ENCODE data around the gene RNF17.

RNF17 gene

DNA sequence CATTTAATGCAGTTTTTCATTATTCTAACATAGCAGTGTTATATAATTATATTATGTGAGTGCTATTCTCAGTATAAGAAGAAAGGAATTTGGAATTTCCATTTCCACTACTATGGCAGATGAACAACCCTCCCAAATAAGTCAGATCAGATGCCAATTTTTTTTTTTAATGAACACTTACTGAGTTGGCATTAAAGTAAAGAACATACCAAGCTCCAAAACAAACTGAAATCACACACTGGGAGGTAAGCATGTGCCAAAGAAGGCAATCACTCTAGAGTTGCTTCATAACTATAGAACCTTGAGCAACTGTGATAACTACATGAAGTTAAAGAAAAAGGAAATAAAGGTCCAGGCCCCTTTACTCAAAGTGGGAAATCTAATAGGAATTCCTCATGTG is 90.3 kb downstream of the RNF17 start:
- DNase-seq (ENCODE audit: low read depth, low spot score): no peak

DNA sequence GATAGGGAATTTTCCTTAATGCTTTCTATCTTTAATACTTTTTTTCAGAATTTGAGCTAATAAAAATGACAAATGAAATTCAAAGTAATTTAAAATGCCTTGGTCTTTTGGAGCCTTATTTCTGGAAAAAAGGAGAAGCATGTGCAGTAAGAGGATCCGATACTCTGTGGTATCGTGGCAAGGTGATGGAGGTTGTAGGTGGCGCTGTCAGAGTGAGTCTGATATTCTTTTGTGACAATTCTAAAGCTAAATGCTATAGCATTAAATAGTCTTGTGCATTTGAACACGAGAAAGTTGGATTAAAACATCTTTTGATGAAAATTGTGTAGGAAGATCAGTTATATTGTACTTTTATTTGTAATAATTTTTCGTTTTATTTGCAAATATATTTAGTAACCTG is 95.0 kb downstream of the RNF17 start:
- DNase-seq (ENCODE audit: low read depth, low spot score): no peak

DNA sequence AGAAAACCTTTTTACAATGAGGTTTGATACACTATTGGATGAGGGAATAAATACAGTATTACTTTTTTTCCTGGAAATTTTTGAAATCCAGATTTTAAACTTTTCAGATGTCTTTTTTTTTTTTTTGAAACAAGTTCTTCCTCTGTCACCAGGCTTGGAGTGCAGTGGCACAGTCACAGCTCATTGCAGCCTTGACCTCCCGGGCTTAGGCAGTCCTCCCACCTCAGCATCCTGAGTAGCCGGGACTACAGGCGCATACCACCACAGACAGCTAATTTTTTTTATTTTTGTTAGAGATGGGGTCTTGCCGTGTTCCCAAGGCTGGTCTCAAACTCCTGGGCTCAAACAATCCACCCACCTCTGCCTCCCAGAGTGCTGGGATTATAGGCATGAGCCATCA is 96.8 kb downstream of the RNF17 start:
- DNase-seq (ENCODE audit: low read depth, low spot score): no peak

DNA sequence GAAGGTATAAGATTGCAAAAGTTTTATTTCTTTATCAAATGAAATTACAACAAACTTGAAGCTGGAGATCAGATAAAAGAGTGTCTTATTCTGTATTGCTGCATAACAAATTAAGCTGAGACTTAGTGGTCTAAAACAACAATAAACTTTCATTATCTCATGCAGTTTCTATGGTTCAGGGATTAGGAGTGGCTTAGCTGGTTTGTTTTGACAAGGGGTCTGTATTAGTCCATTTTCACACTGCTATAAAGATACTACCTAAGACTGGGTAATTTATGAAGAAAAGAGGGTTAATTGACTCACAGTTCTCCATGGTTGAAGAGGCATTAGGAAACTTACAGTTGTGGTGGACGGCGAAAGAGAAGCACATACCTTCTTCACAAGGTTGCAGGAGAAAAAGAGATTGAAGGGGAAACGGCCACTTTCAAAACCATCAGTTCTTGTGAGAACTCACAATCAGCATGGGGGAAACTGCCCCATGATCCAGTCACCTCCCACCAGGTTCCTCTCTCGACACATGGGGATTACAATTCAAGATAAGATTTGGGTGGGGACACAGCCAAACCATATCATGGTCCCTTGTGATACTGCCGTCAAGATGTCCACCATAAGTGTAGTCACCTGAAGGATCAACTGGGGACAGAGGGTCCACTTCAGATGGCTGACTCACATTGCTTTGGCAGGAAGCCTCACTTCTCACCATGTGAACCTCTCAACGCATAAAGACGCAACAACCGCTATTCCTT is 97.8 kb downstream of the RNF17 start:
- no peak for DNase-seq (ENCODE audit: low read depth, low spot score)

DNA sequence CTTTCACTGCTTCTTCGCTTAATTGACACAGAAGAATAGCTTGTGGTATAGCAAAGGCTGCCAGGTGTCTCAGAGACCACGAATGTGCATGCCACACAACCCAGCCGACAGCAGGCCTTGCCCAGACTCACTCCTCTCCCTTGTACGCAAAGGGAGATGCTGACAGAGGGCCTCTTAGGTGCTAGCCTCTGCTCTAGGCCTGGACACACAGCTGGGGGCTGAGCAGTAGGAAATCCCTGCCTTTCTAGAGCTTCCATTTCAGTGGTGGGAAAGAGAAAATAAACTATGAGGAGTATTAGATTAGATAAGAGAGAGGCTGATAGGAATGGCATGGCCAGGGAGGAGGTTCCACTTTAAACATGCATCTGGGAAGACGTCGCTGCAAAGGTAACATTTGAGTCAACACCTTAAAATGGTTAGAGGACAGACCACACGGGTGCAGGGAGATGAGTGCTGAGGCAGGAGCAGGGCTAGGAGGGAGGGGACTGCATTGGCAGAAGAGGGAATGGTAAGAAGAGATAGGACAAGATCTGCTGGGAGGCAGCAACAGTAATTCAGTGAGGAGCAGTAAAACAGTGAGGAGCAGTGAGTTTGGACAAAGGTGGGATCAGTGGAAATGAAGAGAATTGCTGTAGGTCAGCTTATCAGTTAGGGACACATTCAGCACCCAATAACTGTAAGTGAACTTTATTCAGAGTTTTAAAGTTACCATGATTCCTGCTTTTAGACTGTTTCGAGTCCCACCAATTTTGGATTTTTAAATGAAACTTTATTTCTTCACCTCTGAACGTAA is 100.0 kb downstream of the RNF17 start:
- DNase-seq (ENCODE audit: low read depth, low spot score): no peak

DNA sequence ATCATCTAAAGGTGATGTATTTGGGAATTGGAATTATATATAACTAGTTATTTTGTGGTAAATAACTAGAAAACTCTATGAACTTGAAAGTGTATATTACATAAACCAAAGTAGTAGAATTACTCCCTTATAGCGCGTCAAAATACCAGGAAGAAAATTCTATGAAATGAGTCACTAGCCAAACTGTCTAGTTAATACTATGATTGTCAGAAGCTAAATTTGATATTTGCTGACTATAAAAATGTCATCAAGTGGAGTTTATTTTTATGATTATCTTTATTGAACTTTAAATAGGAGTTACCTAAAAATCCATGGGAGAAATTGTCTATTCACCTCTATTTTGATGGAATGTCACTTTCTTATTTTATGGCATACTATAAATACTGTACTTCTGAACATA is 100.6 kb downstream of the RNF17 start:
- no peak for DNase-seq (ENCODE audit: low read depth, low spot score)

DNA sequence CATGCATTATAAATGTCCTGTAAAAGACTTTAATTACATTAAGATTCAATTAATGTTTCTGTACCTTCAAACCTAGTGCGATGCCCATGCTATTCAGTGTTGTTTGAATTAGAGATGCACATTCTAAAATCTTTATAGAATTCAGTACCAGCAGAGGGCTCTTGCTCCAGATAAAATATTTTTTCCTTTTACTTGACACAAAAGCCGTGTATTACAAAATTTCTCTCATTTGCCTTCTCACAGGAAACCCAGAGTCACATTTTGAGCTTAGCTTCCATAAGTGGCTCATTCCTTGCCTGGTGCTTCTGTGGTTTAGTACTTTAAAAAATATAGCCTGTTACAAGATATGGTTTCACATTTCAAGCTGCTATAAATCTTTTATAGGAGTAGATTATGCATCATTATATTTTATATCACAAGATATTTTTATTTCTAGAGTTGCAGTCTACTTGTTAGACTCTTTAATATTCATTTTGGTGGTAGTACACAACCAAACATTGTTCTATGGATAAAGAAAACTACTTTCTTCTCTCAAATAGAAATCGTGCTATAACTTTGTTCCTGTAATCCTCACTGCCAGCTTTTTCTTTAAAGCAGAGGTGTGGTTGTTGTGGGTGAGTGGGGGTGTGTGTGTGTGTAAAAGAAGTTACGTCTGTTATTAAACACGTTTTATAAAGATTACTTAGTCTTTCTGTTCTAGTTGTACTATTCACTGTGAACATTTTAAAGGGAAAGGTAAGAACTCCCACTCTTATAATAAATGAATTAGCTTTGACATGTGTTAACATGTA is 101.4 kb downstream of the RNF17 start:
- no peak for DNase-seq (ENCODE audit: low read depth, low spot score)

DNA sequence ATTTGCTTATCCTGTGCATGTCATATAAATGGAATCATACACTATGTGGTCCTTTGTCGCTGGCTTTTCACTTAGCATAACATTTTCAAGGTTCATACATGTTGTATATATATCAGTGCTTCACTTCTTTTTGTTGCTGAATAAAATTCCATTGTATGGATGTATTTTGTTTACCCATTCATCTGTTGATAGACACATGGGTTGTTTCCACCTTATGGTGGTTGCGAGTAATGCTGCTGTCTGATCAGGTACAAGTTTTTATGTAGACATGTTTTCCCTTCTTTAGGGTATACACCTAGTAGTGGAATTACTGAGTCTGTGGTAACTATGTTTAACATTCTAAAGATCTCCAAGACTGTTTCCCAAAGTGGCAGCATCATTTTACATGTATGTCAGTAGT is 102.5 kb downstream of the RNF17 start:
- no peak for DNase-seq (ENCODE audit: low read depth, low spot score)

DNA sequence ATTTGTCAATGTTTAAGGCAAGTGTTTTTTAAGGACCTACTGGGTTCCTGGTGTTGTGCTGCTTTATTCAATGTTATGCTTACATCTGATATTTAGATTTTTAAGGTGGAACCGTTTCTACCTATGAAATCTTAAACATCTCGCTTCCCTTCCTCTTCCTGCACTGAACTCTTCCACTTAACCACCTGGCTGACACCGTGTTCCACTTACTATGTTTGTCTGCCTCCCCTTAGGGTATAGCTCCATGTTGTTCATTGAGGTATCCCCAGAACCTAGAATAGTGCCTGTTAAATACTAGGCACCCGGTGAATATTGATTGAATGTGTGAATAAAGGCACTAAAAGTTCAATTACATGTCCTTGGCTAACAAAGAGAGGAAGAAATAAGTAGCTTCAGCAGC is 104.9 kb downstream of the RNF17 start:
- DNase-seq (ENCODE audit: low read depth, low spot score): no peak

DNA sequence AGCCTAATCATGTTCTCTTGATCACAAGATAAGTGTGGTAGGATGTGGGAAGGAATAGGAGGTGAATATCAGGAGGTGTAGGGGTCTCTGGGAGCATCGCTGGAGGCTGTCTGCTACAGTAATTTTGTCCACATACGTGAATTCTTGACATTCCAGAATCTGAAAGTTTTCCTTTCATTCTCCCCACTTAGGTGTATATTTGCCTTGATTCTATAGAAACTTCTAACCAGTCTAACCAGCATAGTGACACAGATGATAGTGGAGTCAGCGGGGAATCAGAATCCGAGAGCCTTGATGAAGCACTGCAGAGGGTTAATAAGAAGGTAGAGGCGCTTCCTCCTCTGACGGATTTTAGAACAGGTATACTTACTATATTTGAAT is 106.4 kb downstream of the RNF17 start:
- DNase-seq (ENCODE audit: low read depth, low spot score): peak; percentile 19

DNA sequence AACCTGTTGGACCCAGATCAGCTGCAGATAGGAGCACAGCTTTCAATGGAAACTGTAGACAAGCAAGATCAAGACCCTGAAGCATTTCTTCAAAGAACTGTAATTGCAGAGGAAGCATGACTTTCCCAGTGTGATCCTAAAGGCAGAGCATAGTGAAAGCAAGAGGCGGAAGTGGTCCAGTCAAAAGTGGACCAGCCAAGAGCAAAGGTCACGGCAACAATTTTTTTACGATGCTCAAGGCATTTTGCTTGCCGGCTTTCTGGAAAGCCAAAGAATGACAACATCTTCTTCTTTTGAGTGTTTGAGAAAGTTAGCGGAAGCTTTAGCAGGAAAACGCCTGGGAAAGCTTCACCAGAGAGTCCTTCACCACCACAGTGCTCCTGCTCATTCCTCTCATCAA is 111.6 kb downstream of the RNF17 start:
- DNase-seq (ENCODE audit: low read depth, low spot score): peak; percentile 58

DNA sequence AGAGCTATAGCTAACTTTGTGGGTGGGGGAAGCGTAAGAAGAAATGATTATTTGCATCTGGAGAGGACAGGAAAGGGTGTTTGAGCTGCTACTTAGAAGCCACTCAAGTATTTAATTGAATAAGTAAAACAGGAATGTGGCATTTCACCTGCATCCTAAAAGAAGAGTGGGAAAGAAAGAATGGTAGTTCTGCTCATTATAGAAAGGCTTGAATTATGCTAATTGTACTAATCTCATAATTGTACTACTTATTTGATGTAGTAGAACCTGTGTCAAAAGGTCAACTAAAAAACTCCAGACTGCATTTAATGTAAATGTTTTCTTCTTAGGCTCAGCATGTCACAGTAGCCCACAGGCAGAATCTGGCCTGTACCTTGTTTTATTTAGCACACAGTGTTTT is 113.6 kb downstream of the RNF17 start:
- DNase-seq (ENCODE audit: low read depth, low spot score): no peak

DNA sequence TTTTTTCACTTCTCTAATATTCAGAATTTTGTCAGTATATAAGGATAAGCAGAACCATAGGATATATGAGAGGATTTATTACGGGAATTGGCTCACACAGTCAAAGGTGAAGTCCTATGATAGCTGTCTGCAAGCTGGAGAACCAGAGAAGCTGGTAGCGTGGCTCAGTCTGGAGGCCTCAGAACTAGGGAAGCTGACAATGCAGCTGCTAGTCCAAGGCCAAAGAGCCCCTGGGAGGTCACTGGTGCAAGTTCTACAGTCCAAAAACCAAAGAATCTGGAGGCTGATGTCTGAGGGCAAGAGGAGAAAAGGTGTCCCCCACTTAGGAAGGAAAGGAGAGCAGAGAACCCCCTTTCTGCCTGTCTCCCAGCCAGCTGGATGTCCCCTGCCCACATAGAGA is 114.4 kb downstream of the RNF17 start:
- DNase-seq (ENCODE audit: low read depth, low spot score): no peak

DNA sequence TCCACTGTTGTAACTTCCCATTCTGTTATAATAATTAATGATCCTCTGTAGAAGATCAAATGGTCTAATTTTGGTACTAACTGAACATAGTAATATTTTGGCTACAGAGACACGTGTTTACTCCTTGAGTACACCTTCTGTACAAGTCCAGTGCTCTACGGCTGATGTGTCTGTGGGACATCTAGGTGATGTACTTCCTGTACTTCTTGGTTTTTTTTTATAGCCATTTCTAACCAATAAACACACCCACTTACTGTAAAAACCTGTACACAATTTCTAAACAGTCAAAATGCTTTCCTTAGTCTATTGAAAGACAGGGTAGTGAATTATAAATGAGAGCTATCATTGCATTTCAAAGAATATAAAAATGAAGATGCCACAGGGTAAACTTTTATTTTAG is 118.7 kb downstream of the RNF17 start:
- no peak for DNase-seq (ENCODE audit: low read depth, low spot score)

DNA sequence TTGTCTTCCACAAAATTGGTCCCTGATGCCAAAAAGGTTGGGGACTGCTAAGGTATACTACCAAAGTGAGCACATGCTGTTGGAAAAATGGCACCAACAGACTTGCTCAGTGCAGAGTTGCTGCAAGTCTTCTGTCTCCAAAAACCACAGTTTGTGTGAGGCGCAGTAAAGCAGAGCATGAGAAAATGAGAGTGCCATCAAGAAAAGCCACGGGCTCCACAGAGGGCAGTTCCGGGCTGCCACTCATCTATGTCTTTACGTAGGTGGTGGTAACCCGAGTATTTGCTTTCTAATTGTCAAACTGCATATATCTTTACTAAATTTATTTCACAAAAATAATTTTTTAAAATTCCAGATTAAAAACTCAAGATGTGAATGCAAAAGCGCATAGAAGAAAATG is 123.8 kb downstream of the RNF17 start:
- no peak for DNase-seq (ENCODE audit: low read depth, low spot score)

DNA sequence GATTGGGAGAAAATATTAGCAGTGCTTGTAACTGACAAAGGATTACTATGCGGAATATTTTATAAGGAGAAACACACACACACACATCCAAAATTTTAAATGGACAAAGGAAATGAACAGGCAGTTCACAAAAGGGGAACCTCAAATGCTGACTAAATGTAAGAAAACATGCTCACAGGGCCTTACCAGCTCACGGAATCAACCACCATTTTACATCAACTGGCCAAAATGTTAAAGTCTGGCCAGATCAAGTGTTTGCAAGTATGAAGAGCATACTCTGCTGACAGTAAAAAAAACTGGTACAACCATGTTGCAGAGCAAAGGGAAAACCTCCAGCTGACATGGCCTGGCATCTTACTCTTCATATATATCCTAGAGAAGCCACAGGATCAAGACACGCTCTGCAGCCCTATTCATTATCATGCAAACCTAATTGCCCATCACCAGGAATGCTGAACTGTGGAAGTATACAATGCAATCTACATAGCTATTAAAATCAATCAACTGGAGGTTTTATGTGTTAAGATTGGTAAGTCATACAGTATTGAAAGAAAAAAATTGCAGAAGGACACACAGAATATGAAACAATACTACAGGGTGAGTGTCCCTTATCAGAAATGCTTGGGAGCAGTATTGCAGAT is 124.4 kb downstream of the RNF17 start:
- no peak for DNase-seq (ENCODE audit: low read depth, low spot score)

DNA sequence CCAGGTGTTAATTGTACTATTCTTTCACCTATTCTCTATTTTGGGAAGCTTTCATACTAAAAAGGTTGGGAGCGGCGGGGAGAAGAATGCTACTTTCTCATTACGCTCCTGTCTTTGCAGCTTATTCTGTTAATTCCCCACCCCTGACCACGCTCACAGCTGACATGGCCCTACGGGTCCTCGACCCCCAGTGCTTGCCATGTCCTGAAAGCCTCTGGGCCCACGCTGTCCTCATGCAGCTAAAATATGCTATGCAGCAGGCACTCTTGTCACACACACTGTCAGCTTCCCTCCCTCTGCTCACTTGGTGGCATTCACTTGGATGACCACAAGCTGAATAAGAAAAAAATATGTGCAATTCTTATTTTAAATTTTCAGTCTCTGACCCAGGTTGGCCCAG is 126.3 kb downstream of the RNF17 start:
- no peak for DNase-seq (ENCODE audit: low read depth, low spot score)

DNA sequence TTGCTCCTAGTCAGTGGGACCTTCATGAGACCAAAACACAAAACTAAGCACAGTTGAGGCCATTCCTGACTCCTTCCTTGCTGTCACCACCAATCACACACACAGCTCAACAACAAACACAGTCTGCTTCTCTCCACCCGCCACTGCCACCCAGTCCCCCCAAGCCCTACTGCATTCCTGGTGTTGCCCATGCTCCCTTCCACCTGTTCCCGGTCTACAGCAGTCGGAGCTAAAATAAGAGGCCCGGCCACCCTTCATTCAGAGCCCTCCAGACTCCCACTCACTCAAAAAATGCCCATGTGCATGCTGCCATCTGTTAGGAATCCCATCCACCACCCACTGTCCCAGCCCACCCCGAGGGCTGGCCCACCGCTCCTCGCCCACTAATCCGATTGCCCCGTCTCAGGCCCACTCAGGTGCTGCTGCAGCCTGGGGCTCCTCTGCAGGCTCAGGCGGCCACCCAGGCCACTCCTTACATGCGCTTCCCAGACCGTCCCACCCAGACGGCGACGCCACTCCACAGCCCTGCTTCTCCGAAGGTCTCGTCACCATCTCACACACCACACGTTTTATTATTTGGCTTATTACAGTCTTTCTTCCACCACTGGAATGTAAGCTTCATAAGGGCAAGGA is 127.6 kb downstream of the RNF17 start:
- no peak for DNase-seq (ENCODE audit: low read depth, low spot score)

DNA sequence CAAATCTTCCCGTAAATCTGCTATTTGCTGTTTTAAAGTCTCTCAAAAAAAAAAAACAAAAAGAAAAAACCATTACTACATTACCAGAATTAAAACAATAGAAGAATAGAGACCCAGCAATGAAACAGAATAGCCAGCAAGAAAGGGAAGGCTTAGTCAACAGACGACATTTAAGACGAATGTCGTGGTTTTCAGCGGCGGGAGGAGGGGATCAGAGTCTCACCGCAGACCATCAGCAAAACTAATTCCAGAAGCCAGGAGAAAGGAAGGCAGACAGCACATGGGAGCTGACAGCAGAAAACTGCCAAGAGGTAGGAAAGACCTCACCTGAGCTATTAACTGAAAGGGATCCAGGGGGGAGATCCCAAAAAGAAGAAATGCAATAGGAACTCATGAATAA is 128.9 kb downstream of the RNF17 start:
- DNase-seq (ENCODE audit: low read depth, low spot score): no peak

DNA sequence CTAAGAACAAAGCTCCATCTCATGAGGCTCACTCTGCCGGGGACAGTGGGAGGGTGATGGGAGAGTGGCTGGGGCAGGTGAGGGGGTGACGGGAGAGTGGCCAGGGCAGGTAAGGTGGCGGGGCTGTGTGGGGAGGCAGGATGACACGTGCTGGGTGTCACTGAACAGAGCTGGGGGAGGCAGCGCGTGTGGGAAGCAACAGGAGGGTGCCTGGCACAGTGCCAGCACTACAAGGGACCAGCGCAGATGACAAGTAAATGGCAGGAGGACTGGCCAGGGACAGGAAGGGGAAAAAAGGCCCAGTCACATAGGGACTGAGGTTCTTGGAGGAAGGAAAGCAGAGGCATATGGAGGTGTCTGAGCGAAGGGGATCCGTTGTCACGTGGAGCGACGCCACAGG is 129.9 kb downstream of the RNF17 start:
- no peak for DNase-seq (ENCODE audit: low read depth, low spot score)

DNA sequence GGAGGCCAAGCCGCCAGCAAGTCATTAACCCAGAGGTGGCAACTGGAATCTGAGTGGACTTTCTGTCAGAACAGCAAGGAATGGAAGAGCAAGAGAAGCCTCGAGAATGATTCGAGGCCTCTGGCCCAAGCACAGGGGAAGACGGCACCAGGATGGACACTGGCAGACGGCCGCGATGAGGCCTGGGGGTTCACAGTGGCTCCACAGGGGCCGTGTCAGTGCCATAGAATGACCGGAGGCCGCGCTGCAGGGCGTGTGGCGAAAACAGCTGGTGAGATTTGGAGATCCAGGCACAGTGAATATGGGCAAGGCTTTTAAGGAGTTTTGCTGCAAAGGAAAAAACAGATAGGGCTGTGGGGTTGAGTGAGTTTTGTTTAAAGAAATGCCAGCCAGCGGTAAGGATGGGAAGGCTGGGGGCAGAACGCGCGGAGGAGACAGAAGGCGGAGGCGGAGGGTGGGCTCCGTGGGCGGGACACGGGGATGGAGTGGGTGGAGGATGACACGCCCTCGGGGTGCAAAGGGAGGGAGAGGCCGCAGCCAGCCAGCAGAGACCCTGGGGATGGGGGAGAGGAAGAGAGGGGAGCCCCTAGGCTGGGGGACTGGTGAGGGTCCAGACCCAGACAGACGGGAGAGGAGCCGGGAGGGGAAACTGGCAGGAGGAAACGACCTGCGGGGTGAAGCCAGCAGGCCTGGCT is 130.5 kb downstream of the RNF17 start:
- no peak for DNase-seq (ENCODE audit: low read depth, low spot score)
